ENCODE measurements around the gene CLEC7A.

GRCh38 chr12:10086387-10086786, 43.6 kb downstream of the CLEC7A start:
- no peak for TF ChIP-seq CTCF (IDR thresholded peaks at IDR 0.05 in 2 of 3, conservative IDR thresholded peaks at IDR 0.05 in 1 of 3; ENCODE audit: borderline replicate concordance in 1 of 3, insufficient read depth in 1 of 3, low read depth in 2 of 3, low read length in 2 of 3)
- TF ChIP-seq CEBPB (IDR thresholded peaks at IDR 0.05; ENCODE audit: low read depth), result no peak
- no peak for TF ChIP-seq TCF7L2 (IDR thresholded peaks at IDR 0.05; ENCODE audit: borderline replicate concordance, extremely low read depth, insufficient read depth, insufficient read length)
- TF ChIP-seq, protein P1, sequence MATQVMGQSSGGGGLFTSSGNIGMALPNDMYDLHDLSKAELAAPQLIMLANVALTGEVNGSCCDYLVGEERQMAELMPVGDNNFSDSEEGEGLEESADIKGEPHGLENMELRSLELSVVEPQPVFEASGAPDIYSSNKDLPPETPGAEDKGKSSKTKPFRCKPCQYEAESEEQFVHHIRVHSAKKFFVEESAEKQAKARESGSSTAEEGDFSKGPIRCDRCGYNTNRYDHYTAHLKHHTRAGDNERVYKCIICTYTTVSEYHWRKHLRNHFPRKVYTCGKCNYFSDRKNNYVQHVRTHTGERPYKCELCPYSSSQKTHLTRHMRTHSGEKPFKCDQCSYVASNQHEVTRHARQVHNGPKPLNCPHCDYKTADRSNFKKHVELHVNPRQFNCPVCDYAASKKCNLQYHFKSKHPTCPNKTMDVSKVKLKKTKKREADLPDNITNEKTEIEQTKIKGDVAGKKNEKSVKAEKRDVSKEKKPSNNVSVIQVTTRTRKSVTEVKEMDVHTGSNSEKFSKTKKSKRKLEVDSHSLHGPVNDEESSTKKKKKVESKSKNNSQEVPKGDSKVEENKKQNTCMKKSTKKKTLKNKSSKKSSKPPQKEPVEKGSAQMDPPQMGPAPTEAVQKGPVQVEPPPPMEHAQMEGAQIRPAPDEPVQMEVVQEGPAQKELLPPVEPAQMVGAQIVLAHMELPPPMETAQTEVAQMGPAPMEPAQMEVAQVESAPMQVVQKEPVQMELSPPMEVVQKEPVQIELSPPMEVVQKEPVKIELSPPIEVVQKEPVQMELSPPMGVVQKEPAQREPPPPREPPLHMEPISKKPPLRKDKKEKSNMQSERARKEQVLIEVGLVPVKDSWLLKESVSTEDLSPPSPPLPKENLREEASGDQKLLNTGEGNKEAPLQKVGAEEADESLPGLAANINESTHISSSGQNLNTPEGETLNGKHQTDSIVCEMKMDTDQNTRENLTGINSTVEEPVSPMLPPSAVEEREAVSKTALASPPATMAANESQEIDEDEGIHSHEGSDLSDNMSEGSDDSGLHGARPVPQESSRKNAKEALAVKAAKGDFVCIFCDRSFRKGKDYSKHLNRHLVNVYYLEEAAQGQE (IDR thresholded peaks at IDR 0.05; ENCODE audit: low read depth), result no peak
- TF ChIP-seq EZH2 (IDR thresholded peaks at IDR 0.05), result no peak
- TF ChIP-seq JUND (IDR thresholded peaks at IDR 0.05), result no peak
- TF ChIP-seq SP1 (IDR thresholded peaks at IDR 0.05; ENCODE audit: low read depth), result no peak
- no peak for TF ChIP-seq EZH2phosphoT487 (IDR thresholded peaks at IDR 0.05; ENCODE audit: borderline replicate concordance)
- TF ChIP-seq POLR2AphosphoS5 (IDR thresholded peaks at IDR 0.05; ENCODE audit: low read depth, low read length), result no peak
